GM21737 (cell line): Measurements from ENCODE around the gene PLAAT5.

Experiments
- ATAC-seq: cut with Tn5 transposase; IDR thresholded peaks from one replicate; pipeline ENCODE4 v1.9.1; 2021; ENCODE audit warnings: mild to moderate bottlenecking, moderate library complexity; ENCODE audit not compliant: unreplicated experiment

The PLAAT5 gene

DNA sequence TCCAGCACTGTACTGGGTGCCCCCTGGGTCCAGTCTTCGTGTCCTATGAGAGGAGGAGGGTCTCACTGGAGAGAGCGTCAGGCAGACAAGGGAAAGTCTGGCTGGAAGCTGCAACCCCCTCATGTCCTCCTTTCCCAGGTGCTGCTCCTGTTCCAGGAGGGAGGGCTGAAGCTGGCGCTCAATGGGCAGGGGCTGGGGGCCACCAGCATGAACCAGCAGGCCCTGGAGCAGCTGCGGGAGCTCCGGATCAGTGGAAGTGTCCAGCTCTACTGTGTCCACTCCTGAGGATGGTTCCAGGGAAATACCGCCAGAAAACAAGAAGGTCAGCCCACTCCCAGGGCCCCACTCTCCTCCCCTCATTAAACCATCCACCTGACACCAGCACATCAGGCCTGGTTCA lies 25.1 kb upstream of the PLAAT5 start:
- no peak for ATAC-seq

DNA sequence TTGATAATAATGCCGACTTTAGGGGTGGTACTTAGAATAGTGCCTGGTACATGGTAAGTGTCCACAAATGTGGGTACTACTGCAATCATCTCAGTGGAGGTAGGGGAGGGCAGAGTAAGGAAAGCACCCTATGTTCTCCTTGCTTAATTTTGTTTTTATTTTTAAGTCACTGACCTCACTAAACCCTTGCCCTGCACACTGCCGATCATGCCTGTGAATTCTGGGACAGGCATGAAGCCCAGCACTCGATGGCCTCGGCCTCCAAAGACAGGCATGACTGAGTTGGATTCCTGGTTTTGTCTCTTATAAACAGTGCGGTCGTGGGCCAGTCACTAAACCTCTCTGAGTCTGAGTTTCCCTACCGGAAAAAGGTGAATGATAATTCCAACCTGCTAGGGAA lies 21.8 kb upstream of the PLAAT5 start:
- no peak for ATAC-seq

- ATAC-seq, result no peak
Measured at GRCh38 chr11:63511048-63511748, 20.2 kb upstream of the PLAAT5 start.

DNA sequence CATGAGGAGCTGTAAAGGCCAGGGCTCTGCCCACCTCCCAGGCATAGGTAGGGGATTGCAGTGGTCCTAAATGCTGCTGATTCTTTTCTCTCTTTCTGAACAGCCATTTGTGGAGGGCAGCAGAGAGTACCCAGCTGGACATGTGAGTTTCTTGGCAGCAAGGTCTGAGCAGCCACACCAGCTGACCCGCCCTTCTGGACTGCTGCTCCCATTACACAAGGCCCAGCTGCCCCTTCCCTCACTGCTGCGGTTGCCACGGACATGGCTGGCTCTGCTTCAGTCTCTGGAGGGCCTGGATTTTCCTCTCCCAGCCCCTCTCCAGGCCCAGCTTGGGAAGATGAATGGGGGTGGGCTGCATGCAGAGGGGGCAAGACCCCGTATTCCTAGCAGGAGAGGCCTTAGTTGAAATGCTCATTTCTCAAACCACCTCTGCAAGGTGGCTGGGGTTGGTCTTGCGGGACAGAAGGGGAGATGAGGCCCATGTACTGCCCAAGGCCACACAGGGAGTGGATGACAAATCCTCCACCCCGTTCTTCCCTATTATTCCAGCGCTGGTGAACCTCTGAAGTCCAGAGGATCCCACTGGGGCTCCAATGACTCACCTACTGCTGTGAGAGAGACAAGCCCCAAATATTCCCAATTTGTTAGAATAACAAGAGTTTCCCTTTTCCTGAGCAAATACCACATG lies 19.5 kb upstream of the PLAAT5 start:
- no peak for ATAC-seq

DNA sequence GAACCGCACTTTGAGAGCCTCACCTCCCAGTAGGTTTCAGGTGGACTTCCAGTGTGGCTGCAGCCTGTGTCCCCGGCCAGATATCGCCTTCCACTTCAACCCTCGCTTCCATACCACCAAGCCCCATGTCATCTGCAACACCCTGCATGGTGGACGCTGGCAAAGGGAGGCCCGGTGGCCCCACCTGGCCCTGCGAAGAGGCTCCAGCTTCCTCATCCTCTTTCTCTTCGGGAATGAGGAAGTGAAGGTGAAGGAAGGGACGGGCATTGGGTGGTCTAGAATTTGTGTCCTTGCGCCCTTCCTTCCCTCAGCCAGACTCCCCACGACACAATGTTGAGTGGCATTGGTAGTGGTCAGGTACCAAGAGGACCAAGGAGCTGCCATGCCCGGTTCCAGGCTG lies 17.8 kb upstream of the PLAAT5 start:
- no peak for ATAC-seq

DNA sequence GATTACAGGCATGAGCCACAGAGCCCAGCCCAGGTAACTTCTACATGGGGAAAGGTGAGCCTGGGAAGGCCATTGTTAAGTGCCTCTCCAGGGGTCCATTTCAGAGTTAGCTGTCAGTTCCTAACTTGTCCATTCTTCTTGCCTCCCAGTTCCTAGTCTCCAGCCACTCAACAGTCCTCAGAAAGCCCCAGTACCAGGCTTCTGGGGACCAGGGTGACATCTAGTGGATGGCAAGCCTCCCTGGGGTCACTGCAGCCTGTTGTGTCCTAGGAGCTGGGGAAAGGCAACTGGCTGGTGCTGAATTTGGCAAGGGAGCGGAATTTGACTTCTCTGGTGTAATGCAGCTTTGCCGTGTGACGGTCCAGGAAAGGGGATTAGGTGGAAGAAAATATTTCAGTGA lies 17.0 kb upstream of the PLAAT5 start:
- ATAC-seq, result no peak

GRCh38 chr11:63507511-63507910 lies 16.5 kb upstream of the PLAAT5 start:
- no peak for ATAC-seq

- no peak for ATAC-seq
Measured at GRCh38 chr11:63506876-63507275, 15.9 kb upstream of the PLAAT5 start.

DNA sequence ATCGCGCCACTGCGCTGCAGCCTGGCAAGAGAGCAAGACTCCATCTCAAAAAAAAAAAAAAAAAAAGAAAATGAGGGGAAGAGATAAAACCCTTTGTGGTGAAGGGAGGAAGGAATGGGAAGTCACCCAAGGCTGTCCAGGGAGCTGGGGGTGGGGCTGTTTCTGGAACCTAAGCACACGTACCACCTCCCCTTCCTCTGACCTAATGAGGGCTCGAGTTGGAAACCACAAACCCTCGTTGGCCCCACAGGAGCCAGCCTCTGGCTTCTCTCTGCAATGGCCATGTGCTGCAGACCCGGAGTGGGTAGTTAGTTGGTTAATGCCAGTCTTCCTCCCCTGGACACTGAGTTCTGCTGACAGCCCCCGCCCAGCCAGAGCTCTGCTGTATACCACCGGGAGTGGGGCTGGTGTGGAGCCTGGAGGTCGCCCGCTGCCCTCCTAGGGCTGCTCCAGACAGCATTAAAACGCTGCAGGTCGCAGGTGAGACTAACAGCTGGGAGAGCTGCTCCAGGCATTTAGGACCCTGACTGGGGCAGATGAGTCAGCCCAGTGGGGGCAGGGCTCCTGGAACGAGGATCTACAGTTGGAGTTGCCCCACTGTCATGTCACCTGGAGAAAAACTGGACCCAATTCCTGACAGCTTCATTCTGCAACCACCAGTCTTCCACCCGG lies 15.0 kb upstream of the PLAAT5 start, which contains the start of gene LGALS12:
Gene LGALS12 (plus strand): TSS at position 228 of the 672 bp plus-strand sequence. CDS start 375 bp downstream, at position 603.
- no peak for ATAC-seq

- ATAC-seq, result no peak
Measured at GRCh38 chr11:63504933-63505586, 14.1 kb upstream of the PLAAT5 start.

- ATAC-seq, result no peak
Measured at GRCh38 chr11:63504054-63504453, 13.1 kb upstream of the PLAAT5 start.

DNA sequence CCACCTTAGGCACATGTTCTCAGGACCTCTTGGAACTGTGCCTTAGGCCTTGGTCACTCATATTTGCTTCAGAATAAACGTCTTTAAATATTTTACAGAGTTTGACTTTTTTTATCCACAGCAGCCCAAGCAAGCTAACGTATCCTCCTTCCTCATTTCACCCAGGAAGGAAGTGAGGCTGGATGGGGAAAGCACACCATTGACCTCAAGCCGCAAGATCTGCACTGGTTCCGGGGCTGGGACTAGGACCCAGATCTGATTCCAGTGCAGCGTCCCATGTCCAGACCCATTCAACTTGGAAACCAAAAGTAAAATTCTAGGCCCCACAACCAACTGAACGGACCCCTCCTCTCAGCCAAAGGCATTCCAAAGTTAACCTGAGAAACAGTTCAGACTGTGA lies 12.5 kb upstream of the PLAAT5 start:
- ATAC-seq, result no peak

- no peak for ATAC-seq
Measured at GRCh38 chr11:63502252-63502820, 11.4 kb upstream of the PLAAT5 start.

- ATAC-seq, result no peak
Measured at GRCh38 chr11:63501236-63501635, 10.3 kb upstream of the PLAAT5 start.

GRCh38 chr11:63499874-63500273 lies 8.9 kb upstream of the PLAAT5 start:
- no peak for ATAC-seq

GRCh38 chr11:63494975-63495374 lies 4.0 kb upstream of the PLAAT5 start:
- ATAC-seq, result no peak

DNA sequence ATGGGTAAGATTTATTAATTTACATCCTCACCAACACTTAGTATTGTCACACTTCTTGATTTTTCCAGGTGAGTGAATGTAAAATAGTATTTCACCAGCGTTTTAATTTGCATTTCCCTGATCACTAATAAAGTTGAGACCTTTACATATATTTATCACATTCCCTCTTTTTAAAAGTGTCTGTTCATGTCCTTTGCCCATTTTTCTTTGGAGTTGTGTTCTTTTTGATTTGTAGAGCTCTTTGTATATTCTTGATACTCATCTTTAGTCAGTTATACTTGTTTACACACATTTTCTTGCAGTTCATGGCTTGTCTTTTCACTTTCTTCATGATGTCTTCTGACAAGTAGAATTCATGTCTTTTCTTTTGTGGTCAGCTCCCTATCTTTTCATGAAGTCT lies 2.2 kb upstream of the PLAAT5 start:
- ATAC-seq, result no peak

- ATAC-seq, result no peak
Measured at GRCh38 chr11:63492441-63492840, 1.5 kb upstream of the PLAAT5 start.

GRCh38 chr11:63491636-63492372 lies 837 bp upstream of the PLAAT5 start:
- no peak for ATAC-seq

DNA sequence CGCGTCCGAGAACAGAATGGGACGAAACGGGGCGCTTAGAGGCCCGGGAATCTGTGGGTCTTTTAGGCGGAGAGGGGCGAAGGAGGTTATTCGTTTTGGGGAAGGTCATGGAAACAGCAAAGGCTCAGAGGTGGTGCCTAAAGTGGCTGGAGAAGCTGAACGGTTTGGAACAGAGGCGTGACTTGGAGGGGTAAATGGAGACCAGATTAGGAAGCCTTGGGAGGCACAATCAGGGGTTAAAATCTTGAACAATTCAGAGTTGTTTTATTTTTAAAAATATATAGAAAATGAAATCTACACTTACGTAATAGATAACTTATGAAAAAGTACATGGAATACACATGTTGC lies 247 bp upstream of the PLAAT5 start:
- no peak for ATAC-seq

DNA sequence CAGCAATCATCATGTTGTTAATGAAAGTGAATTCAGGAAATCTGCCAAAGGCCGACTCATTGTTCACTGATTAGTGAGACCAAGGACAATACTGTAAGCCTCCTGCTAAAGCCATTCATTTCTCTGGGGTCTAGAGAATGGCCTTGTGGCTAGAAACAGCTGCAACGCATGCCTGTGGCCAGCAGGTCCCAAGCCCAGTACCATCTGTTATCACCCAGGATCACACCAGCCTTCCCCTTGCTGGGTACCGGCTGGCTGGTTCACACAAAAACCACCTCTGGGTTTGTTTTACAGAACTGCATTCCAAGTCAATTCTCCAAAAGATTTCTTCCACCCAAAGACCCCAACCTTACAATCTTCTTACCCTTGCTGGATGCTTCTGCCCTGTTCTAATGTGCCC lies 1.1 kb downstream of the PLAAT5 start:
- ATAC-seq, result no peak
